GM18498 (cell line): ENCODE data around the gene ADSS1.

Experiments used
- ATAC-seq: cut with Tn5 transposase; IDR thresholded peaks from one replicate; pipeline ENCODE4 v1.9.1; 2021; ENCODE audit warnings: mild to moderate bottlenecking, moderate library complexity; ENCODE audit not compliant: unreplicated experiment

The ADSS1 gene

DNA sequence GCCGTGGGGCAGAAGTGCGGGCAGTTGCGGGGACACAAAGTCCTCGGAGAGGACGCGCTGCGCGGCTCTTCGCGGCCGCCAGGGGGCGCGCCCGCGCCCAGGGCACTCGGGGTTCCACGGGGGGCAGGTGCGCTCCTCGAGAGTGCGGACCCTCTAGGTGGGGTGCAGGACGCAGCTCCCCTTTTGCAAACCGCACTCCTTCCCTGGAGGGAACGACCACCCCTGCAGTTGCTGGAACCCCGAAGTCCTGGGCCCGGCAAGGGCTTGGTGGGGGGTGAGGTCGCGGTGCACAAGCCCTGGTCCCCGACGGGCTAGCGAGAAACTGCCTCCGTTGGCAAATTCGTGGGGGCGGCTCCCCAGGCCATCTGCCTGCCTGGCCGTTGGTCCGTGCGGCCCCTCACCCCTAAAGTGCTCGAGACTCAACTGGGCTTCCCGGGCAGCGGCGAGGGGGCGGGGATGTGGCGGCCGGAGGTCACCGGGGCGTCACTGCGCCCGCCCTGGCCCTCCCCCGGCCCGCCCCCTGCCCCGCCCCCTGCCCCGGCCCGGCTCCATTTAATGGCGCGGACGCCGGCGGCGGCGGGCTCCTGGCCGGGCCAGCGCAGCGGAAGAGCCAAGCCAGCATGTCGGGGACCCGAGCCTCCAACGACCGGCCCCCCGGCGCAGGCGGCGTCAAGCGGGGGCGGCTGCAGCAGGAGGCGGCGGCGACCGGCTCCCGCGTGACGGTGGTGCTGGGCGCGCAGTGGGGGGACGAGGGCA is at the start of gene ADSS1:
Gene ADSS1, plus strand, starts transcription at position 579 of the 756 bp plus-strand sequence. Its CDS starts 42 bp downstream, at position 621.
- ATAC-seq, result peak; percentile 49

- ATAC-seq, result no peak
Observed at GRCh38 chr14:104675447-104675846, 48.6 kb upstream of the ADSS1 start.

DNA sequence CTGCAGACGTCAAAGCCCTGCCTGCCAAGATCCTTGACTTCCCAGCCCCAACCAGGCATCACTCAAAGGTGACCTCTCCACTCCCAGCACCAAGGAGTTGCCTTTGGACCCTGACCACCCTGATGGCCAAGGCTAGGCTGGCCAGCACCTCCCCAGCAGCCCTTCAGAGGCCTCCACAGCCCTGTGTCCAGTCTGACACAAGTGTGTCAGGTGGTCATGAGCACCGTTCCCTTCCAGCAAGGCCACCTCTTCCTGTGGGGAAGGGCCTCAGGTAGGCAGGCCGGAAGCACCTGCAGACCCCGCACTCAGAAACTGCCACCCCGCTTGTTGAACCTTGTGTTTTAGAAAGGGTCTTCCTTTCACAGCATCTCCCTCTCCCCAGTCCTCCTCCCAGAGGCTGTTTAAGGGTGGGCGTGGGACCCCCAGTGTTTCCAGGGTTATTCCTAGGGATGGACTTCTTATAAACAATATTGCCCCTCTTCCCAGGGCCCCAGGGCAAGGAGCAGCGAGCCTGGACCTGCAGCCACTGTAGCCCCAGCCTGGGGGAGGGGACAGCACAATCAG is 47.8 kb upstream of the ADSS1 start:
- ATAC-seq, result no peak

DNA sequence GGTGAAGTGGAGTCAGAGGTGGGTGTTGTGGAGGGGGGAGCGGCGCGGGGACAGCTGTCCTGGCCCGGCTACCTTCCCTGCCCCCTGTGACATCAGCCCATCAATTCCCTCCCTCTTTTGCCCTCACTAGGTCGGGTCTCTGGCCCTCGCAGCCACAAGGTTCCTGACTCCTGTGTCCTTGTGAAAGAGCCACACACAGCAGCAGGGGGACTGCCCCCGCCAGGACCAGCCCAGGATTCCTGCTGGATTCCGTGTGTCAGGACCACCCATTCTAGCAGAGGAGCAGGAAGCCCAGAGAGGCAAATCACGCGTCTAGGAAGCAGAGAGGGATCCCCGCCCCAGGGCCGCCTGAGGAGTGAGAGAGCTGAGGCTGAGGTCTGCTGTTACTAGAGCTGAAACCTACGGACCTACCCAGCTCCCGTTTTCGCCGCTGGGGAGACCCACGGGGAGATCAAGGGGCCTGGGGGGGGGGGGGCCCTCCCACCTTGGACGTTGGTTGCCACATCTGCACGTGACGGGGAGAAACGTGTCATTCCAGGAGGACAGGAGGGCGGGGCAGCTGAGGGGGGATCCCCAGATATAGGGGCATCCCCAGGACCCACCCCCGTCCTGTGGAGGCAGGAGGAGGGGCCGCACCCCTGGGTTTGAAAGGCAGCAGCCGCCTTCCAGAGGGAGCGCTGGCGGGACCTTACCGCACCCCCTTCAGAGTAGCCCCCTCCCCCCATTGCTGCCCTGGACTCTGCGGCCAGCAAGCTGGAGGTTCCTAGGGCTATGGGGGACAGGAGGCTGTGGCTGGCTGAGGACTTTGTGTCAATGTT is 47.1 kb upstream of the ADSS1 start:
- ATAC-seq, result no peak

- peak; percentile 57 for ATAC-seq
Observed at GRCh38 chr14:104677512-104678332, 46.3 kb upstream of the ADSS1 start.

GRCh38 chr14:104678346-104678745 is 45.7 kb upstream of the ADSS1 start:
- ATAC-seq, result peak; percentile 2

DNA sequence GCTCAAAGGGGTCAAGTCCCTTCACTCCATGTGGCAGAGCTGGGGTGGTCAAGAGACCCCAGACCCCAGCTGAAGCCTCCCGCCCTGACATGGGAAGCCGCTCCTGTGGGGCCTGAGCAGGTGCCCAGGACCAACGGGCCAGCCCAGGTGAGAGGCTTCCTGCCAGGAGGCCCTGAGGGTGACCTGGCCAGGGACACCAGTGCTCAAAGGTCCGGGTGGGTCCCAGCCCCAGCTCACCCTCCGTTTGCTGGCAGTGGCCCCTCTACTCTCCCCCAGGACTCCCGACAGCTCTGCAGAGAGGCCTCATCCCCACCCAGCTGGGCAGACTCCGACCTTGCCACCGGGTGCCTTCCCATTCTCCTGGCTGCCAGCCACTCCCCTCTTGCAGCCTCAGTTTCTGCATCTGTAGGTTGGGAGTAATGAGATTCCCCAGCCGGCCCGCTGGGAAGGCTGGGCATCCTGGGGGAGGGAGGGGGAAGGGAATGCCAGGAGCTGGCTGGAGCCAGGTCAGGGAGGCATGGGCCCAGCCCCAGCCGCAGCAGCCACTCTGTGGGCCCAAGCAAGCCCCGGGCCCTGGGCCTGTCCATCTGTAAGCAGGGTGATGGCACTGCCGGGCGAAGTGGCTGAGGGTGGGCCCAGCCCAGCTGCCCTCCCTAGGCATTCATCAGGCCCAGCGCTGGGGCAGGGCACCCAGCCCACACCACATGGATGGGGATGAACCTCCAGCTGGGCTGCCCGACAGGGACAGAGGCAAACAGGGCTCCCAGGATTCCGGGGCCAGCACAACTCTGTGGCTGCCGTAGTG is 44.9 kb upstream of the ADSS1 start:
- no peak for ATAC-seq

DNA sequence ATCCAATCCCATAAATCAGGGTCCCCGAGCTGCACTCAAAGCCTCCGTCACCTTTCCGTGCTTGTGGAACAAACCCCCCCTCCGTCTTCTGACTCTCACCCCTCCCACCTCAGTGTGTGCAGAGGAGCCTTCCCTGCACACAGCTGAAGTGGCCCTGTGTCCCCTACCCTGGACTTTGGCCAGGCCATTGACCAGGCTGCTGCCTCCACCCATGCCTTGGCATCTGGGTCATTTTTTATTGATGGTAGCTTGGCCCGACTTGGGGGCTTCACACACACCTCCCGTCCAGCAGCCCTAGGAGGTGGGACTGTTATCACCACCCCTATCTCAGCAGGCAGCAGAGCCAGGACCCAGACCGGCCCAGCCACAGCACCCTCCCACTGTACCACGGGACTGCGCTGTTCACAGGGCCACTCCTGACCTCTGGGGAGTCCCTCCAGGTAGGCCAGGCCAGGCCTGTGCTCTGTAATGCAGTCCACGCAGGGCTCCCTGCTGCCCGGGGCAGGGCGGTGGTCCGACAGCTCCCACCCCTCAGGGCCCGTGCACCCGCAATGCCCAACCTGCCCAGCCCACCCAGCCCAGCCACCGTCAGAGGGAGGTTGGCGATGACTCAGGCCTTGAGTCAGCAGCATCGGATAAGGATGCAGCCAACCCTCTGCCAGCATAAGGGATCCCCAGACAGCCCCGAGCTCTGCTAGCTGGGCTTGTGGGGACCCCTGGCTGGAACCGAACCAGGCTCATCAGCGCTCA is 43.8 kb upstream of the ADSS1 start:
- ATAC-seq, result no peak

DNA sequence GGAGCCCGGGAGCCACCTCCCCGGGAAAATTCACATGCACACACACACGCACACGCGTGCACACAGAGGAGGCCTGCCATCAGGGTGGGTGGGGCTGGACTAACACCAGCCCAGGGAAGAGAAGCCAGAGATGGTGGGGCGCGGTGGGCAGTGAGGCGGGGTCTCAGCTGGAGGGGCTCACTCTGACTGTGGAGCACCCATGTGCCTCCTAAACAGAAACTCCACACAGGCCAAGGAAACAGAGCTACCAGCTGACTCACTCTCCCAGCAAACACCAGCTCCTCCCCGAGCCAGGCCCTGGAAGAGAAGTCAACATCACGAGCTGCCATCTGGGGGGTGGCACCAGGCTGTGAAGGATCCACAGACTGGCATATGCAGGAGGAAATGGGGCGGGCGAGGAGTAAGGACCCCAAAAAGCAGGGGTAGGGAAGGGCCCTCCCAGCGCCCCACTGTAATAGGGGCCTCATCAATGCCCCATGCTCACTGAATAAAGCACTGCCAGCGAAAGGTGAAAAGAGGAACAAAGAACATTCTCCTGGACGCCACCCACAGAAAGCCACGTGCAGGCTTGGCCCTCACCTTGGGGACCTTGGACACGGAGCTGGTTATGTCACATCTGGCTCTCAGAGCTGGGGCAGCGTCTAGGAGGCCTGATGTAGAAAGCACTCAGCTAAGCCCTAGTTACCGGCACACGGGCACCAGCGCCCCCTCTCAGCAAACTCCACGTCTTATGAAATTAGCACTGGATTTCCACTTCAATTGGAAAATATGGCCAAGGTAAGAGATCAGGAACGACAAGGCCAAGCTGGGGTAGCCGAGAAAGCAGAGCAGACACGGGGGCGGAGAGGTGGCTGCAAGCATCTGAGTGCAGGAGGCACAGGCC is 43.0 kb upstream of the ADSS1 start:
- ATAC-seq, result peak; percentile 48

DNA sequence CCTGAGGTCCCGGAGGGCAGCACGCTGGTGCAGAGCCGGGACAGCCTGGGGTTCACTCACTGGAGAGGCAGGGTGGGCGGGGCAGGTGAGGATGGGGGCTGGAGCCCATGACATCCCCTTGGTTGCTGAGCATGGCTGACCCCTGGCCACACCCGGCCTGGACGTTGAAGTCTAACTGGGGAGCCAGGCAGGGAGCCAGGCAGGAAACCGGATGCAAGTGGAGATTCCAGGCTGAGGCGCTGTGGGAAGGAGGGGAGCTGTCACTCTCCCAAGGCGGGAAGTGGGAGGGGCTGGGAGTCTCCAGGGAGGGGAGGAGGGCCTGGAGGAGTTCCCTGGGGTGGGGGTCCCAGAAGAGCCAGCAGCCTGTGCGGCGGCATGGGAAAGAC is 42.3 kb upstream of the ADSS1 start:
- ATAC-seq, result no peak

GRCh38 chr14:104682107-104682593 is 41.9 kb upstream of the ADSS1 start:
- ATAC-seq, result no peak

DNA sequence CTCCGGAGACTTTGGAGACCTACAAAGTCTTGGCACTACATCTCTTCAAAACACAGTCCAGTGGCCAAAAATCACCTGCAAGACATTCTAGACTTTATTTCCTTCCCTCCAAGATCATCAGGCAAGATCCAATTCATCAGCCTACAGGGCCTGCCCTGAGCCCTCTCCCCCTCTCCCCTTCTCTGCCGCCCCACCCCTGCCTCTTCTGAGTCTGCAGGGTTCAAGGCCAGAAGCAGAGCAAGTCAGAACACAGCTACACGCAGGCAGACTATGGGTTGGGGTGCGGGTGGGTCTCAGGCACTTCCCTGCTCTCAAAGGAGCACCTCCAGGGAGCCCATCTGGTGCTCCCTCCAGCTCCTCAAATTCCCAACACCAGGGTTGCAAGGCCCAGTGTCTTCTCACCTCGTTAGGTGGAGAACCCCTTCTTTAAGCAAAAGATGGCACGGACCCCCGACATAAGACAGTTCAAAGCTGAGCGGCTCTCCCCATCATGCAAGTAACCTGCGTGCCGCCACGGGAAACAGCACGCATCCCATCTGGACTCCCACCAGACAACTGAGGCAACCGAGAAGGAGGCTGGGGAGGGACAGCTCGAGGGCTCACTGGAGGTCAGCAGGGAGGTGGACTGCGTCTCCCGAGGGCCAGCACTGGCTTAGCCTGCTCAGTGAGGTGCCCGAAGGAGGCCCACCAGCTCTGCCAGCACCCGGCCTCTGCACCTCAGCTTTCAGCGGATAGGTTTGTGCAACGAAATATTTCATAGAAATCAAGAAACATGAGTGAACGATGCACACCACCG is 40.2 kb upstream of the ADSS1 start:
- ATAC-seq, result no peak

DNA sequence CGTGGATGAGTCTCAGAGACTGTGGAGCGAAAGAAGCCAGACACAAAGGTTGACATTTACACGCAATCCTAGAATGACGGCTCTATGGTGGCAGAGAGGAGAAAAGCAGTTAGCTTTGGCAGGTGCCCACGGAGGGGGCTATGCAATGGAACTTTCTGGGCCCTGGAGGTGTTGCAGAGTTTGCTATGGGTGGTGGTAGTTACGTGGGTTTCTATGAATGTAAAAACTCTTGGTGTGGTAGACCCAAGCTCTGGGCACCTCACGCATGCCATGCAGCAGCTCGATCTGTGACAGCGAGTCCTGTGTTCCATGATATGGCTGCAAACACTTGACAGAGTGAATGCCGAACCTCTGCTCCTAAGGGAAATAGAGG is 39.6 kb upstream of the ADSS1 start:
- no peak for ATAC-seq

DNA sequence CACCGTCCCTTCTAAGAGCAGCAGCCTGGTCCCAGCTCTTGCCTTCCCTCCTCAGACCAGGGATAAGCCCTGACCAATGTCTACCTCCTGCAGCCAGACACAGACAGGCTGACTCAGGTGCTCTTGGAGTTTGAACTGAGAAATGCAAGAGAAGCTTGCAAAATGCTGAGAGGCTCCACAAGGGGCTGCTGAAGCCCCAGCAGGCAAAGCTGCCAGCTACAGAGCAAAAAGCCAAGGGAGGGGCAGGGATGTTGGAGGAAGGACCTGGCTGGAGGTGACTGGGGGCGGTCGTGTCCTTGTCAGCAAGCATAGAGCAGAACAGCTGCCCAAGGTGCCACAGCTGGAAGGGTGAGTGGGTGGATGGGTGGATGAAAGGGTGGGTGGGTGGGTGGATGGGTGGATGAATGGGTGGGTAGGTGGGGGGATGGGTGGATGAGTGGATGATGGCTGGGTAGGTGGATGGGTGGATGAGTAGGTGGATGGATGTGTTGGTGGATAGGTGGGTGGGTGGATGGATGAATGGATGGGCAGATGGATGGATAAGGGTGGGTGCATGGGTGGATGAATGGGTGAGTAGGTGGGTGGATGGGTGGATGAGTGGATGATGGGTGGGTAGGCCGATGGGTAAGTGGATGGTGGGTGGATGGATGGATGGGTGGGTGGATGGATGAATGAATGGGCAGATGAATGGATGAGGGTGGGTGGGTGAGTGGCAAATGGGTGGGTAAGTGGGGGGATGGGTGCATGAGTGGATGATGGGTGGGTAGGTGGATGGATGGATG is 38.6 kb upstream of the ADSS1 start:
- no peak for ATAC-seq

DNA sequence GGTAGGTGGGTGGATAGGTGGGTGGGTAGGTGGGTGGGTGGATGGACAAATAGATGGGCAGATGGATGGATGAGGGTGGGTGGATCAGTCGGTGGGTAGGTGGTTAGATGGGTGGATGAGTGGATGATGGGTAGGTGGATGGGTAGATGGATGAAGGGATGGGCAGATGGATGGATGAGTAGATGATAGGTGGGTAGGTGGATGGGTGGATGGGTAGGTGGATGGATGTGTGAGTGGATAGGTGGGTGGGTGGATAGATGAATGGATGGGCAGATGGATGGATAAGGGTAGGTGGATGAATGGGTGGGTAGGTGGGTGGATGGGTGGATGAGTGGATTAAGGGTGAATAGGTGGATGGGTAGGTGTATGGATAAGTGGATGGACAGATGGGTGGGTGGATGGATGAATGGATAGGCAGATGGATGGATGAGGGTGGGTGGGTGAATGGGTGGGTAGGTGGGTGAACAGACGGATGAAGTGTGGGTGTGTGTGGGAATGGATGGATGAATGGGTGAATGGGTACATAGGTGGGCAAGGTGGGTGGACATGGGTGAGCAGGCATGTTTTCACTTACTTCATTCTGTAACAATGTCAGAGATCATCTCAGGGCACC is 37.9 kb upstream of the ADSS1 start:
- no peak for ATAC-seq
